Activated CD8-positive, alpha-beta T cell treated with anti-CD3 and anti-CD28 coated beads for 36 hours (primary cell): ENCODE results near the gene RNF157. TPM values are rescaled to one million over a fixed set of nuclear protein-coding genes. Genes with fewer than 3 reads are reported as not detected.
A peak's percentile ranks its signal among the peaks of the same experiment; 100 is the strongest.
"Not testable (repeated sequence)": the region's sequence is repeated elsewhere in the genome, so short reads cannot be mapped to it uniquely, and the experiment has no call there.

Experiments used
- ATAC-seq: fragments of 200-7000 bp; cut with Tn5 transposase; one replicate; pipeline ENCODE4 v1.10.0; 2021; ENCODE audit warnings: mild to moderate bottlenecking, moderate library complexity
- CTCF ChIA-PET: fragments of 350-600 bp; sonication (Branson Sonifier 250); formaldehyde crosslinking; loops from one replicate; lab custom pipeline; 2021; ENCODE audit warnings: antibody characterized with exemption; lab: Charles Lee
- POLR2A ChIA-PET: fragments of 350-600 bp; sonication (Branson Sonifier 250); formaldehyde crosslinking; loops from one replicate; lab custom pipeline; 2021; ENCODE audit warnings: antibody characterized with exemption; lab: Charles Lee
- DNase-seq: peaks from one replicate; pipeline ENCODE4 v3.0.0-alpha.2; 2020
- H3K27ac Mint-ChIP-seq: one replicate; pipeline ENCODE4 v1.8.0; 2021; ENCODE audit warnings: mild to moderate bottlenecking, mixed read lengths
- H3K27me3 Mint-ChIP-seq: one replicate; pipeline ENCODE4 v1.8.0; 2021; ENCODE audit warnings: mixed read lengths
- H3K36me3 Mint-ChIP-seq: one replicate; pipeline ENCODE4 v1.8.0; 2021; ENCODE audit warnings: low read depth, mixed read lengths
- H3K4me1 Mint-ChIP-seq: one replicate; pipeline ENCODE4 v1.8.0; 2021; ENCODE audit warnings: low read depth, mixed read lengths
- H3K4me3 Mint-ChIP-seq: one replicate; pipeline ENCODE4 v1.8.0; 2021; ENCODE audit warnings: mild to moderate bottlenecking, moderate library complexity, mixed read lengths
- H3K9me3 Mint-ChIP-seq: one replicate; pipeline ENCODE4 v1.8.0; 2021; ENCODE audit warnings: mixed read lengths
- intact Hi-C: fragments of 100-400 bp; cut with micrococcal nuclease; formaldehyde crosslinking; loops from one replicate; pipeline ENCODE4 v1.10.0; 2022
- total RNA-seq, 2 experiments: library from RNA; stranded (reverse); gene quantifications; one replicate each; pipeline ENCODE4 v1.2.3, GENCODE V29; 2021
- TF ChIP-seq, protein P1 (sequence below): fragments of 200-600 bp; IDR thresholded peaks from one replicate; pipeline ENCODE4 v1.8.0; 2022; ENCODE audit warnings: antibody characterized with exemption, mild to moderate bottlenecking

Gene RNF157
- total RNA-seq, 2 experiments from 2014 or later = 37.2 to 44.5 TPM

DNA sequence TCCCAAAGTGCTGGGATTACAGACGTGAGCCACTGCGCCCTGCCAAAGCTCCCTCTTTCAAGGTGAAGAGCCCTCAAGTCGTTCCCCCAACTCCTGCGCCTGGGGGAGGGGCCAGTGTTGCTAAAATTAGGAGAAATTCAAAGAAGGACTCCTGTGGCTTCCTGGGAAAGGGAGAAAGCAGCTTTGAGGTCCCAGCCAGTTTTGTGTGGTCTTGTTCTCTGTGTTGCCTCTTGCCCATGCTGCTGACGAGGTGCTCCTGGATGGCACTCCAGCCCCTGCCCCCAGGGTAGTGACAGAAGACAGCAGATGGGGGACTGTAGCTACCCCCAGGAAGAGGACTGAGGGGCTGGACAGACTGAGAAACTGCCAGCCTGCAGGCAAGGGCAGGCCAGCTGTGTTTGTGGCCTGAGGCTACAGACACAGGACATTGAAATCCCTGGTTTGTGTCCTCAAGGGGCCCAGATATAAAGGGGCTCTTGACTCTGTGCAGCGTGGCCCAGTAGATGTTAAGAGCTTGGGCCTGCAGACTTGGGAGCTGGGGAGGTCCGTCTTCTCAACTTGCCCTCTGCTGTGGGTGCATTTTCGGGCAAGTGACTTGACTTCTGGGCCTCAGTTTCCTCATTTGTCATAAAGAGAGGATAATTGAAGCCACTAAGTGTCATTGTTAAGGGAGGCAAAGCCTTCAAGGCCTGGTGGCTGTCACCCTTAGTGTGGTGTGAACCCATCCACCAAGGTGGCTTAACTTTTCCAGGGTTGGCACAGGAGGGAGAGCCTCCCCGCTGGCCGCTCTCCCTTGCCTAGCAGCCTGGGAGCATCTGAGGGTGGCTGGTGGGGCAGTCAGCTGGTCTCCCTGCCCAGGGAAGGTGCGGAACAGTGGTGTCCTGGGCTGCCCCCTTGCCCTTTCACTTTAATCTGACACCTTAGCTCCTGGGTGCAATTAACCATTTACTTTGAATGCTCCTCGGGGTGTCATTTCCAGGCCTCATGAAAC is 29.0 kb upstream of the RNF157 start:
- no peak for ATAC-seq
- ChIA-PET POLR2A (interaction anchor here (0.7 to 28.3 kb wide), 18 partner anchors 10 to 394 kb away, joined by 3 to 960 read pairs (median 10); partner anchors contain the start of genes FOXJ1, PRPSAP1, RNF157 and SPHK1), CTCF (interaction anchor here (0.9 to 5.4 kb wide), 13 partner anchors 8 to 198 kb away, joined by 3 to 37 read pairs (median 5); partner anchors contain the start of gene EXOC7)
- intact Hi-C loops = loop anchor here (5.0 kb wide), 2 partner anchors 77 to 127 kb away; partner anchors contain the start of gene FOXJ1
- Mint-ChIP-seq H3K27ac (peak overlapping the region; percentile 99), H3K27me3 (no peaks in the 10 kb centered on the region), H3K9me3 (no peaks in the 10 kb centered on the region), H3K4me1 (peaks cover 31% of the 10 kb centered on the region), H3K4me3 (peak overlapping the region; percentile 96), H3K36me3 (peaks cover 56% of the 10 kb centered on the region)
- peak; percentile 60 for DNase-seq
- TF ChIP-seq, protein P1, sequence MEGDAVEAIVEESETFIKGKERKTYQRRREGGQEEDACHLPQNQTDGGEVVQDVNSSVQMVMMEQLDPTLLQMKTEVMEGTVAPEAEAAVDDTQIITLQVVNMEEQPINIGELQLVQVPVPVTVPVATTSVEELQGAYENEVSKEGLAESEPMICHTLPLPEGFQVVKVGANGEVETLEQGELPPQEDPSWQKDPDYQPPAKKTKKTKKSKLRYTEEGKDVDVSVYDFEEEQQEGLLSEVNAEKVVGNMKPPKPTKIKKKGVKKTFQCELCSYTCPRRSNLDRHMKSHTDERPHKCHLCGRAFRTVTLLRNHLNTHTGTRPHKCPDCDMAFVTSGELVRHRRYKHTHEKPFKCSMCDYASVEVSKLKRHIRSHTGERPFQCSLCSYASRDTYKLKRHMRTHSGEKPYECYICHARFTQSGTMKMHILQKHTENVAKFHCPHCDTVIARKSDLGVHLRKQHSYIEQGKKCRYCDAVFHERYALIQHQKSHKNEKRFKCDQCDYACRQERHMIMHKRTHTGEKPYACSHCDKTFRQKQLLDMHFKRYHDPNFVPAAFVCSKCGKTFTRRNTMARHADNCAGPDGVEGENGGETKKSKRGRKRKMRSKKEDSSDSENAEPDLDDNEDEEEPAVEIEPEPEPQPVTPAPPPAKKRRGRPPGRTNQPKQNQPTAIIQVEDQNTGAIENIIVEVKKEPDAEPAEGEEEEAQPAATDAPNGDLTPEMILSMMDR = no peak

DNA sequence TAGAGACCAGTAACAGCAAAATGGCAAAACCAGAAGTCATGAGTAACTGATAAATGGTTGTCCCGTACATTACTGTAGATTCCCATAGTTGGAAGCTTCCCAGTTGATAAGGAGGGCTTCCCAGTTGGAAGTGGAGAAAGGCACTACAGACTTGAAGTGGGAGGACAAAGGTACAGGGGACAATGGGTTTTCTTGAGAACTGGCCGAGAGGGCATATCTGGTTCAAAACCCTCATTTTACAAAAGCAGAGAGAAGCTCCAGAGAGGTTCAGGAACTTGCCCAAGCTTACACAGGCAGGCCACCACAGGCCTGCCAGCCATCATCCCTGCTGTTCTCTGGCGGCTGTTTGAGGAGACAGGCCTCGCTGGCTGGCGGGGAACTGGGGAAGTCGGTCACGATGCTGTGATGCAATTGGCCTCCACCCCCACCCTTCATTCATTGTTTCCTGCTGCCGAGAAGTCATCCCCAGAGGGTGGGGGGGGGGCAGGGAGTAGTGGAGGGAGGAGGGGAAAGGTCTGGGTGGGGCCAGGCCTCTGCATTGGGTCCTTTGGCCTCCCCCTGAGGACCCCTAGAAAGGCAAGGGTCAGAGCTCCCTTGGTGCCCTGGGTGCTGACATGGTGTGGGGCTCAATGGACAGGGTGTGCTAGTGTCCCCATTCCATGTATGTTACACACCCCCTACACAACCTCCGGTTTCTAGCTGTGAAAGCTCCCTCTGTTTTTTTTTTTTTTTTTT is 27.9 kb upstream of the RNF157 start:
- H3K4me1 Mint-ChIP-seq = peaks cover 31% of the 10 kb centered on the region
- peak overlapping the region; percentile 96 for H3K4me3 Mint-ChIP-seq
- TF ChIP-seq, protein P1 = no peak
- ChIA-PET POLR2A (interaction anchor here (0.6 to 28.3 kb wide), 21 partner anchors 7 to 470 kb away, joined by 3 to 960 read pairs (median 10); partner anchors contain the start of genes FOXJ1, MFSD11, PRPSAP1 and RNF157), CTCF (interaction anchor here (1.0 to 5.4 kb wide), 11 partner anchors 12 to 197 kb away, joined by 3 to 37 read pairs (median 5); no protein-coding TSS in a partner anchor)
- intact Hi-C loops = loop anchor here (5.0 kb wide), 2 partner anchors 76 to 126 kb away; partner anchors contain the start of gene FOXJ1
- peak; percentile 5 for ATAC-seq
- H3K36me3 Mint-ChIP-seq = peaks cover 56% of the 10 kb centered on the region
- H3K9me3 Mint-ChIP-seq = no peaks in the 10 kb centered on the region
- no peaks in the 10 kb centered on the region for H3K27me3 Mint-ChIP-seq
- DNase-seq = peak; percentile 94
- H3K27ac Mint-ChIP-seq = peak overlapping the region; percentile 99

DNA sequence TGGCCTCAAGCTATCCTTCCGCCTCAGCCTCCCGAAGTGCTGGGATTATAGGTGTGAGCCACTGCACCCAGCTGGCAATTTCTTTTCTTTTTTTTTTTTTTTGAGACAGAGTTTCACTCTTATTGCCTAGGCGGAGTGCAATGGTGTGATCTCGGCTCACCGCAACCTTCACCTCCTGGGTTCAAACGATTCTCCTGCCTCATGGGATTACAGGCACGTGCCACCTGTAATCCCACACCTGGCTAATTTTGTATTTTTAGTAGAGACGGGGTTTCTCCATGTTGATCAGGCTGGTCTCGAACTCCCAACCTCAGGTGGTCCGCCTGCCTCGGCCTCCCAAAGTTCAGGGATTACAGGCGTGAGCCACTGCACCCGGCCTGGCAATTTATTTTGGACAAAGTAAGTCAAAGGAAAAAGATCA is 27.3 kb upstream of the RNF157 start:
- H3K27me3 Mint-ChIP-seq, H3K9me3 Mint-ChIP-seq, ATAC-seq: not testable (repeated sequence)
- Mint-ChIP-seq H3K4me3 (peak overlapping the region; percentile 96), H3K27ac (peak overlapping the region; percentile 99), H3K4me1 (peaks cover 31% of the 10 kb centered on the region), H3K36me3 (peaks cover 56% of the 10 kb centered on the region)
- intact Hi-C loops = loop anchor here (5.0 kb wide), 2 partner anchors 75 to 125 kb away; partner anchors contain the start of gene FOXJ1
- CTCF ChIA-PET = interaction anchor here (0.8 to 5.4 kb wide), 6 partner anchors 13 to 141 kb away, joined by 3 to 37 read pairs (median 6); no protein-coding TSS in a partner anchor
- POLR2A ChIA-PET = interaction anchor here (0.6 to 28.3 kb wide), 17 partner anchors 8 to 470 kb away, joined by 3 to 960 read pairs (median 10); partner anchors contain the start of genes FOXJ1, MFSD11, PRPSAP1 and RNF157
- peak; percentile 58 for DNase-seq

DNA sequence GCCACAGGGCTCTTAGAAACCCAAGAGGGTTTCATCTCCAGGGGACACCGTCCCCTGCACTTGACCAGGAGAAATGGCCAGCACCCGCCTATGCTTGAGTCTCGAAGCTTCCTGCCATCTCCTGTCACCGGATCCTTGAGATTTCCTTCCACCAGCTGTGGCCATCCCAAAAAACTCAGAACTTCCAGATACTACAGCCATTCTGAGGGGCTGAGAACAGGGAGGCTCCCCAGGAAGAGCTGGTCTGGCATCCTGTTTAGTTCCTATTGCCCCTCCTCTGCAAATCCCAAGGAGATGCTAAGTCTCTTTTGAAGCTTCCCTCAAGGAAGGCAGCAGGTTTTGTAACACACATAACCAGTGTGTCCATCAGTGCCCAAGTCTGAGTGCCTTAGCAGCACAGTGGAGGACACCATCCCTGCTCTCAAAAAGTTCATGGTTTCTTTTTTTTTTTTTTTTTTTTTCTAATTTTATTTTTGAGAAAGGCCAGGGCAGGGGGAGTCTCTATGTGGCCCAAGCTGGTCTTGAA is 26.8 kb upstream of the RNF157 start:
- POLR2A ChIA-PET = interaction anchor here (0.6 to 28.3 kb wide), 15 partner anchors 8 to 468 kb away, joined by 3 to 960 read pairs (median 10); partner anchors contain the start of genes FOXJ1, RNF157, SPHK1 and SRP68
- TF ChIP-seq, protein P1 = no peak
- Mint-ChIP-seq H3K9me3 (no peaks in the 10 kb centered on the region), H3K27me3 (no peaks in the 10 kb centered on the region), H3K4me3 (peak overlapping the region; percentile 96), H3K36me3 (peaks cover 56% of the 10 kb centered on the region), H3K4me1 (peaks cover 36% of the 10 kb centered on the region), H3K27ac (peak overlapping the region; percentile 99)
- CTCF ChIA-PET = interaction anchor here (0.8 to 5.4 kb wide), 6 partner anchors 11 to 147 kb away, joined by 3 to 37 read pairs (median 4); no protein-coding TSS in a partner anchor
- ATAC-seq = no peak
- intact Hi-C loops = loop anchor here (5.0 kb wide), 2 partner anchors 75 to 125 kb away; partner anchors contain the start of gene FOXJ1
- DNase-seq = peak; percentile 16
